HG02973 (cell line): ENCODE measurements around the gene DCAF16.

Source experiments
- ATAC-seq: cut with Tn5 transposase; IDR thresholded peaks from one replicate; pipeline ENCODE4 v1.9.1; 2021; ENCODE audit warnings: moderate library complexity; ENCODE audit not compliant: unreplicated experiment

The DCAF16 gene

GRCh38 chr4:17785858-17786257 is 24.7 kb downstream of the DCAF16 start:
- no peak for ATAC-seq

- no peak for ATAC-seq
Measured at GRCh38 chr4:17781300-17782287, 29.0 kb downstream of the DCAF16 start, which contains the start of gene FAM184B. FAM184B (minus strand) TSS chr4:17781621; CDS start chr4:17781299, 322 bp downstream.

GRCh38 chr4:17780501-17781299 is 29.9 kb downstream of the DCAF16 start:
- no peak for ATAC-seq

DNA sequence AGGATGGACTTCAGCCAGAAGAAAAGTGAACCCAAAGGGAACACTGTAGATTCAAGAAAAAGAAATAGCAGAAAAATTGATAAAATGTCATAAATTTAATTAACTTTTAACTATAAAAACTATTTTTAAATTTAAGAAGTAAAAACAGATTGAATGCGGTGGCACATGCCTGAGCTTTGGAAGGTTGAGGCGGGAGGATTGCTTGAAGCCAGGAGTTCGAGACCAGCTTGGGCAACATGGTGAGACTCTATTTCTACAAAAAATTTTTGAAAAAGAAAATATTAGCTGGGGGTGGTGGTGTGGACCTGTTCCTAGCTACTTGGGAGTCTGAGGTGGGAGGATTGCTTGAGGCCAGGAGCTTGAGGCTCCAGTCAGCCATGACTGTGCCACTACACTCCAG is 32.1 kb downstream of the DCAF16 start:
- ATAC-seq: no peak

- ATAC-seq: no peak
Measured at GRCh38 chr4:17773135-17773698, 37.3 kb downstream of the DCAF16 start.

GRCh38 chr4:17771284-17771908 is 39.2 kb downstream of the DCAF16 start:
- ATAC-seq: no peak

DNA sequence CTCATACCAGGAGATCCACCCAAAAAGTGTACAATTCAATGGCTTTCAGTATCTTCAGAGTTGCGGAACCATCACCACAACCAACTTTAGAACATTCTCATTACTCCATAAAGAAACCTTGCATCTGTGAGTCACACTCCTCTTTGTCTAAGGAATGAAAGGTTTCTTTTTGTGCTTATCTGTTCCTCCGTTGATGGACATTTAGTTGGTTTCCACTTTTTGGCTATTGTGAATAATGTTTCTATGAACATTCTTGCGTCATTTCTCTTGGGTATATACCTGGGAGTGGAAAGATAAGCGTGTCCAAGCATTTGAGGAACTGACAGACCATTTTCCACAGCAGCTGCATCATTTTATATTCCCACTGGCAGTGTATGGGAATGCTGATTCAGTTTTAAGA is 39.7 kb downstream of the DCAF16 start:
- ATAC-seq: no peak

DNA sequence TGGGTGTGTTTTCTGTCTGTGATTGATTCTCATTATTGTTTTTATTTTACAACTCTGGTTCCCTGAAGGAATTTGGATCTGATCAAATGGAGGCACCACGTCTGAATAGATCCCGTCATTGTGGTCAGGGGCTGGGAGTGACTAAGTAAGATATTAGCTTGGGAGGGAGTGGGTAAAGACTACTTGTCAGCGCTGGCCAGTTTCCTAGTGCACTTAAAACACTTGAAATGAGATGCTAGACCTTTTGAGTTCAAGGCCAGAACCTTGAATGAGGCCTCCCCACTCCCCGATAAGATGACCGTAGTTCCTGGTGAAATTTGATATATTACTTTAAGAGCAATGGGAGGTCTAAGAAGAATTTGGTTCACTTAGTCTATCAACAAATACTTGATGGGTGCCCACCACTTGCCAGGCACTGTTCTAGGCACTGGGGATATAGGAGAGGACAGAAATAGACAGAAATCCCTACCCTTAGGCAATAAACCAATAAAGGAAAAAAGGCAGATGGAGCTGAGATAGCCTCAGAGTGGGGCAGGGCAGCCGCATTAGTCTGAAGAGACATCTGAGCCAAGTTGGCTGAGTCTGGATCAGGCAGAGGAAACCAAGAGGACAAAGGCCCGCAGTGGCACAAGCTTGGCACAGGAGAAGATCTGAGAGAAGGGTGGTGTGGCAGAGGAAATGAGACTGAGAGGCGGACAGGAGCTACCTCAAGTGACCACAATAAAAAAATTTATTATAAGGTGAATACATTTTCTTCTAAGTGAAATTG is 41.0 kb downstream of the DCAF16 start:
- no peak for ATAC-seq

DNA sequence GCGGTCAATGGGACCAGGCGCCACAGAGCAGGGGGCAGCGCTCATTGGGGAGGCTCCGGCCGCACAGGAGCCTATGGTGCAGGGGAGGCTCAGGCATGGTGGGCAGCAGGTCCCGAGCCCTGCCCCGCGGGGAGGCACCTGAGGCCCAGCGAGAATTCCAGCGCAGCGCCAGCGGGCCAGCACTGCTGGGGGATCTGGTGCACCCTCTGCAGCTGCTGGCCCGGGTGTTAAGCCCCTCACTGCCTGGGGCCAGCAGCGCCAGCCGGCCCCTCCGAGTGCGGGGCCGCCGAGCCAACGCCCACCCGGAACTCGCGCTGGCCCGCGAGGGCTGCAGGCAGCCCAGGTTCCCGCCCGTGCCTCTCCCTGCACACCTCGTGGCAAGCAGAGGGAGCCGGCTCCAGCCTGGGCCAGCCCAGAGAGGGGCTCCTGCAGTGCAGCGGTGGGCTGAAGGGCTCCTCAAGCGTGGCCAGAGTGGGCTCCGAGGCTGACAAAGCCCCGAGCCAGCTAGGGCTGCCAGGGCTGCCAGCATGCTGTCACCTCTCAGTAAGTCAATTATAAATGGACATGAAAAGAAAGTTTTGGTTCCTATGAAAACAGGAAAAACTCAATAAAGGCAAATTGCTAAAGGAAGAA is 43.6 kb downstream of the DCAF16 start:
- no peak for ATAC-seq

- ATAC-seq: no peak
Measured at GRCh38 chr4:17765514-17766286, 44.9 kb downstream of the DCAF16 start.

DNA sequence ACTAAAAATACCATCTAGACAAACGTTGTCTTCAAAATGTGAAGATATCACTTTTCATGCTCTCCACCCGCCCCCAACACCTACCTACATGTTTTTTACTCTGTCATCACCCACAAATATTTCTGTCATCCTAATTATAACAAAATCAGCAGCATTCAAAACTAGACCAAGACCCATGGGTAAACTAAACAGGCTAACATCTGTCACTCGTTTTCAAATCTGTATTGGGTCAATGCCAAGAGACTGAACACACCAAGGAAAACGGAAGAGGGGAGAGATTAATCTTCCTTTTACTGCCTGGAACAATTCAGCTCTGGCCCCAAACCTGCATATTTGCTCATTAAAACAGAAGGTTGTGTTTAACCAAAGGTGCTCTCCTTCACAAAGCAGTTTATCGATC is 46.6 kb downstream of the DCAF16 start:
- no peak for ATAC-seq

DNA sequence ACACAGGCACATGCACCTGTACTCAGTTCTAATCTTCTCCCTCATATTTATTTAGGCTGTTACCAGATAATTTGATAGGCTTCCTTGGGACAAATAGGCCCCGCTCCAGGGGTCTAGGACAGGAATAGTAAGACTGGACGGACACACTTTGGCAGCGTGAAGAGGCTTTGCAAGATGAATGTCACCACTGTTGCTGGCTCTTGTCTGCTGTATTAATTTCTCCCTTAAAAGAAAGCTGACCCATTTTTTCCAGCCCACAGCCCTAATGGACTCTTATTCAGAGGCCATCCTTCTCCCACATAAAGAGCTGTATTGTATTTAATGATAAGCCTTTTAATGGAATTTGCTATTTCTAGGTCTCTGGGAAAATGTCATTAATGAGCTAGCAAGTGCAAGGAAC is 47.1 kb downstream of the DCAF16 start:
- no peak for ATAC-seq

DNA sequence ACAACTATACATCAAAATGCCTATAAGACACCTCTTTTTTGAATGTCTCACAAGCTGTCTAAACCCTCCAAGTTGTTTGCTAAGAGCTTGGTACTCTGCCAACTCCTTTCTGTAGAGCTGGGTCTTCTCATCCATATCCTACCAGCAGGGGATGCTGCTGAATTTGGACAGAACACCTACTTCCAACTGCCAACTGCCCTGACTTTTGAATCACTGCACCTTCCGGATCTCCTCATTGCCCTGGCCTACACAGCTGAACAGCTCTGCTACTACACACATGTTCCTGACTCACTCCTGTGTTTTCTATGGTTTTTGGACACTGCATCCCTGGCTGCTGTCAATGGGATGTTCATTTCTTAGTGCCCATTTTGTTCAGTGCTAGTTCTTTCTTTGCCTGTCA is 47.8 kb downstream of the DCAF16 start:
- no peak for ATAC-seq

- ATAC-seq: no peak
Measured at GRCh38 chr4:17761062-17761461, 49.5 kb downstream of the DCAF16 start.

GRCh38 chr4:17760626-17761025 is 49.9 kb downstream of the DCAF16 start:
- no peak for ATAC-seq

GRCh38 chr4:17758485-17758884 is 52.1 kb downstream of the DCAF16 start:
- ATAC-seq: no peak

GRCh38 chr4:17757621-17758020 is 52.9 kb downstream of the DCAF16 start:
- ATAC-seq: no peak

DNA sequence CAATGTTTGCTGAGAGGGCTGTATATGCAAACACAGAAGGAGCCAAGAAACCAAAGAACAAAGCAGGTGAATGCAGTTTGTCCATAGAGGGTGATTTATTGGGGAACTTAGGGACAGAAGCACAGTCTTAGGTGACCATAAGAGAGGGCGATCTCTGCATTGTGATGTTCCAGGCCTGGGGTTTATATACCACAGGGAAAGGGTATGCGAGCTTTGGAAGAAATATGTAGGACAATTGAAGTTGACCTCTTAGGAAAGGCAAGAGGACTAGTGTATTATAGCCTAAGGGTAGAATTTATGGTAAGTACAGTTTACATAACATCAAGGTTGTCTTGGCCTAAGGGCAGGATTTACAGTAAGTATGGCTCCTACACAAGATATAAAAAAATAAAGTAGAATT is 56.9 kb downstream of the DCAF16 start:
- ATAC-seq: no peak
